Epithelial cell of proximal tubule (primary cell): ENCODE results near the gene CEP78. TPM values are rescaled to one million over a fixed set of nuclear protein-coding genes. Genes with fewer than 3 reads are reported as not detected.
"Not testable (repeated sequence)": the region's sequence is repeated elsewhere in the genome, so short reads cannot be mapped to it uniquely, and the experiment has no call there.

Experiments
- DNase-seq: peaks from one replicate; pipeline ENCODE4 v3.0.0-alpha.2; 2011; ENCODE audit warnings: low read depth
- H3K4me3 ChIP-seq: 2 replicates; pipeline ENCODE4 v1.5.1; 2011; ENCODE audit warnings: low read depth, mild to moderate bottlenecking, low read length
- total RNA-seq: library from RNA; depleted of rRNA; stranded (reverse); fragments of >200 nt; gene quantifications from 2 replicates; pipeline ENCODE4 v1.2.3, GENCODE V29; 2015
- TF ChIP-seq, protein P1 (sequence below): conservative IDR thresholded peaks from 2 replicates; pipeline ENCODE4 v1.5.1; 2012; ENCODE audit warnings: low read depth, mild to moderate bottlenecking, low read length

Gene CEP78
- total RNA-seq, 1 donor from 2014 or later = 32.2 TPM

DNA sequence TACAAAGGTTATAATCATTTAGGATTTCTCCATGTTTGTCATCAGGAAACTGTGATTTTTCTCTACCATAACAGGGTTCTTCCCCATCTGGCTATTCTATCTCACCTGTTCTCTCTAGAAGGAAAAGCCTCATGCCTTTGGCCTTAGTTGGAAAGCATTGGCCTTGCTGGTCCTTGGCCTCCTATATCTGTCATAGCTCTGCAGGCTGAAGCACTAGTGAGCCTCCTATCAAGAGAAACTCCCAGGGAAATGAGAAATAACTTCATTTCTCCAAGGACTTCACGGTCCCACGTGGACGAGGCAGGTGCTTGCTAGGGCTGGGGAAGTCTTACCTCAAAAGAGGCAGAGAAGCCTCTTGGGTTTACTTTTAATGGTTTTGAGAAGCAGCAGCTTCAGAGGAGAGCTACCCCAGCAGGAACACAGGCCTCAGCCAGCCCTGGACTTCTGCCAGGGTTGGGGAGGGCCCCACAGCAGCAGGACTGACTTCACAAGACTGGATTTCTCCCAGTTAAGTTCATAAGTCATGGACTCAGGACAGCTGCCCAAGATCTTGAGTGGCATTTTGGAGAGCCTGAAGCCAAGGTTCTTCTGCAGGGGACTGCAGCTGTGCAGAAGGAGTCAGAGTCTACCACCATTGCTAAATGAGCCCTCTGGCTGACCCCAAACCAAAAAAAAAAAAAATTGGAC lies 45.2 kb downstream of the CEP78 start:
- TF ChIP-seq, protein P1, sequence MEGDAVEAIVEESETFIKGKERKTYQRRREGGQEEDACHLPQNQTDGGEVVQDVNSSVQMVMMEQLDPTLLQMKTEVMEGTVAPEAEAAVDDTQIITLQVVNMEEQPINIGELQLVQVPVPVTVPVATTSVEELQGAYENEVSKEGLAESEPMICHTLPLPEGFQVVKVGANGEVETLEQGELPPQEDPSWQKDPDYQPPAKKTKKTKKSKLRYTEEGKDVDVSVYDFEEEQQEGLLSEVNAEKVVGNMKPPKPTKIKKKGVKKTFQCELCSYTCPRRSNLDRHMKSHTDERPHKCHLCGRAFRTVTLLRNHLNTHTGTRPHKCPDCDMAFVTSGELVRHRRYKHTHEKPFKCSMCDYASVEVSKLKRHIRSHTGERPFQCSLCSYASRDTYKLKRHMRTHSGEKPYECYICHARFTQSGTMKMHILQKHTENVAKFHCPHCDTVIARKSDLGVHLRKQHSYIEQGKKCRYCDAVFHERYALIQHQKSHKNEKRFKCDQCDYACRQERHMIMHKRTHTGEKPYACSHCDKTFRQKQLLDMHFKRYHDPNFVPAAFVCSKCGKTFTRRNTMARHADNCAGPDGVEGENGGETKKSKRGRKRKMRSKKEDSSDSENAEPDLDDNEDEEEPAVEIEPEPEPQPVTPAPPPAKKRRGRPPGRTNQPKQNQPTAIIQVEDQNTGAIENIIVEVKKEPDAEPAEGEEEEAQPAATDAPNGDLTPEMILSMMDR = no peak
- H3K4me3 ChIP-seq = no peak overlapping the region
- no peak for DNase-seq

DNA sequence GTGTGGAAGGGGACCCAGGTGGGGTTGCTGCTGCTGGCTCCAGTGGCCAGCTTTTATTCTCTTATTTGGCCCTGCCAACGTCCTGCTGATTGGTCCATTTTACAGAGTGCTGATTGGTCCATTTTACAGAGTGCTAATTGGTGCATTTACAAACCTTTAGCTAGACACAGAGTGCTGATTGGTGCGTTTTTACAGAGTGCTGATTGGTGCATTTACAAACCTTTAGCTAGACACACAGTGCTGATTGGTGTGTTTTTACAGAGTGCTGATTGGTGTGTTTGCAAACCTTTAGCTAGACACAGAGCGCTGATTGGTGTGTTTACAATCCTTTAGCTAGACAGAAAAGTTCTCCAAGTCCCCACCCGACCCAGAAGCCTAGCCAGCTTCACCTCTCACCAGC lies 48.3 kb downstream of the CEP78 start:
- not testable (repeated sequence) for DNase-seq, H3K4me3 ChIP-seq

DNA sequence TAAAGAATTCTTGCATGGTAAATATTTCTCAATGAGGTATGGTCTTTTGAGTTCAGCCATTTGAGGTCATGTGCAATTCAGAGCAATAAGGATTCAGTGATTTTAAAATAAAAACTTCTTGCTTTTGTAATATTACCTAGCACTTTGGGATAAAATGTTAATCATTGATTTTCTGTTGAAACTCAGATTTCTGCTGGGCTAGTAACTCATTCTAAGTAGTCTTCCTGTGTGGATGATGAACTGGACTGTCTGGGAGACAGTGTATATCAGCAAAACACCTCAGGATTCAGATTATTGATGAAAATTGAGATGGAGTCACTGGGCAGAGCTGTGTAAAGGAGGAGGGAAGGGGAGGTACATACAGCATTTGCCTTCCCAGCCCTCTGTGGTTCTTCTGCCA lies 50.2 kb downstream of the CEP78 start:
- TF ChIP-seq, protein P1 = no peak
- DNase-seq = no peak
- H3K4me3 ChIP-seq = no peak overlapping the region

DNA sequence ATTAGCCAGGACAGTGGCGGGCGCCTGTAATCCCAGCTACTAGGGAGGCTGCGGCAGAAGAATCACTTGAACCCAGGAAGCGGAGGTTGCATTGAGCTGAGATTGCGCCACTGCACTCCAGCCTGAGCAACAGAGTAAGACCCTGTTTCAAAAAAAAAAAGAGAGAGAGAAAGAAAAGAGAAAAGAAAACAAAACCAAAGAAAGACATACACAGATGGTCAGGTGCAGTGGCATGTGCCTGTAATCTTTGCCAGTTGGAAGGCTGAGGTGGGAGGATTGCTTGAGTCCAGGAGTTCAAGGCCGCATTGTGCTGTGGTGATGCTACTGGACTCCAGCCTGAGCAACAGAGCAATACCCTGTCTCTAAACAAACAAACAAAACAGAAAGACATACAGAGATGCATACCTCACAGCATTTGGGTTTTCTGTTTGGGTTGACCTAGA lies 51.1 kb downstream of the CEP78 start:
- no peak overlapping the region for H3K4me3 ChIP-seq
- DNase-seq = no peak
- TF ChIP-seq, protein P1 = no peak

DNA sequence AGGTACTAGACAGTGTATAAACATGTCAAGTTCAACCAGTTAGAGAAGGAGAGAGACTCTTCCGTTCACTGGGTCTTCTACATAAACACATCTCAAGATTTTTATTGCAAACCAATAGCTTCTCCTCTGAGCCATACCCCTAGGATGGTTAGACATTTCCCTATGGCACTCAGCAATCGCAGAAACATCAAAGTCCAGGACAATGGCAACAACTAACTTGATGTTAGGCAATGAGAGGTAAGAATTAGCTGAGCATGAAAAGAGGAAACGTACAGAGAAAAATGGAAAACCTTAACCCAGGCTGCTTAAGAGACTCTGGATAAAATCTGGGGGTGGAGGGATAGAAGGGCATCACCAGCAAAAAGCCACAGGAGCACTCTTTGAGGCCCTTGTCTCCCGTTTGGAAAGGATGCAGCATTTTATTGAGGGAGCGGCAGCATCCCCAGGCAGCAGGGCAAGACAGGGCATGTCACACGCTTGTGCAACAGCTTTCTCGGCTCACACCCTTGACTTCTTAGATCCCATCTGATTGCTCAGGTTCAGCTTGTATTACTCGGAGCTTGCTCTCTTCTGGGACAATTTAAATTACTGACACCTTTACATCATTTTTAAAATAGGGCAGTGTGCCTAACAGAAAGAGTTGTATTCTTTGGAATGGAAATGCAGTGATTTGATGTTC lies 52.5 kb downstream of the CEP78 start:
- TF ChIP-seq, protein P1 = no peak
- no peak overlapping the region for H3K4me3 ChIP-seq
- DNase-seq = no peak

DNA sequence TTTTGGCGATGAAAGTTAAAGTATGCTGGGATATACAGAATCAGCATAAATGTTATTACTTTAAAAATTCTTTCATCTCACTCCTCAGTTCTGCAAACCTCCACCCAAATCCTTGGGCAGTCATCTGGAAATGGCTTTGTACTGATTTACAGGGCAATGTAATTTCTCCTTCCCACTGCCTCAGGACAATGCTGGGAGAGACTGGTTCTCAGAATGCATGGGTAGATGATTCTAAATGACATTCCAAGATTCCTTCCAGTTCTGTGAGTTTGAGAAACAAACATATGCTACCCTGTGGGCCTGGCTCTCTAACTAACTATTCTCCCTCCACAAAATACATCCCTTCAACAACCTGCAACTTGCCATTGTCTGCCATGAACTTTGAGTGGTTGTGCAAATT lies 53.6 kb downstream of the CEP78 start:
- TF ChIP-seq, protein P1 = no peak
- no peak overlapping the region for H3K4me3 ChIP-seq
- DNase-seq = peak; percentile 76

DNA sequence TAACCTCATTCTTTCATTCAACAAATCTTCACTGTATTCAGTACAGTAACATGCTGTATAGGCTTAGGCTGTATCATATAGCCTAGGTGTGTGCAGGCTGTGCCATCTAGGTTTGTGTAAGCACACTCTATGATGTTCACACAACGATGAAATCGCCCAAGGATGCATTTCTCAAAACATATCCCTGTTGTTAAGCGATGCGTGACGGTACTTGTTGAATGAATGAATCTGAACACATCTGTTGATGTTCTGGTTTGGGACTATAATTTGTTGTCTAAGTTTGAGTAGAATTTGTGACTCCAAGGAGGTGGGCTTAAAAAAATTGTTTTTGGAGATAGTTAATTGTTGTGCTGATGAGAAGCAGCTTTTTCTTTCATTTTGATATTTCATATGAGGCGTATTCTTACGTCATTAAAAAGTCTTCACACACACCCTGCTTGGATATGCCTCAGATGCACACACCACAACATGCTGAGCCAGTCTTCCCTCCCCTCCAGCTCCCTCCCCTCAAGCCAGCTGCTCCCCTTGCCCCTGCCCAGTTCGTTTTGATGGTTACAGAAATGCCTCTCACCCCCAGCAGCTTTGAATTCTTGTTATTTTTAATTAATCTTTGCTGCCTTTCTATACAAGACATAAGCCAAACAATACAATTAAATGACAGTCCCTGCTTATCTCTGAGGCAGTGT lies 55.5 kb downstream of the CEP78 start:
- no peak overlapping the region for H3K4me3 ChIP-seq
- TF ChIP-seq, protein P1 = no peak
- no peak for DNase-seq
